Amniotic stem cell (primary cell): Measurements from ENCODE around the gene SCYL2.
"Not testable (repeated sequence)": the region's sequence is repeated elsewhere in the genome, so short reads cannot be mapped to it uniquely, and the experiment has no call there.

Experiments
- DNase-seq: peaks from one replicate; lab custom pipeline; 2025; lab: John Stamatoyannopoulos, UW

Gene SCYL2

DNA sequence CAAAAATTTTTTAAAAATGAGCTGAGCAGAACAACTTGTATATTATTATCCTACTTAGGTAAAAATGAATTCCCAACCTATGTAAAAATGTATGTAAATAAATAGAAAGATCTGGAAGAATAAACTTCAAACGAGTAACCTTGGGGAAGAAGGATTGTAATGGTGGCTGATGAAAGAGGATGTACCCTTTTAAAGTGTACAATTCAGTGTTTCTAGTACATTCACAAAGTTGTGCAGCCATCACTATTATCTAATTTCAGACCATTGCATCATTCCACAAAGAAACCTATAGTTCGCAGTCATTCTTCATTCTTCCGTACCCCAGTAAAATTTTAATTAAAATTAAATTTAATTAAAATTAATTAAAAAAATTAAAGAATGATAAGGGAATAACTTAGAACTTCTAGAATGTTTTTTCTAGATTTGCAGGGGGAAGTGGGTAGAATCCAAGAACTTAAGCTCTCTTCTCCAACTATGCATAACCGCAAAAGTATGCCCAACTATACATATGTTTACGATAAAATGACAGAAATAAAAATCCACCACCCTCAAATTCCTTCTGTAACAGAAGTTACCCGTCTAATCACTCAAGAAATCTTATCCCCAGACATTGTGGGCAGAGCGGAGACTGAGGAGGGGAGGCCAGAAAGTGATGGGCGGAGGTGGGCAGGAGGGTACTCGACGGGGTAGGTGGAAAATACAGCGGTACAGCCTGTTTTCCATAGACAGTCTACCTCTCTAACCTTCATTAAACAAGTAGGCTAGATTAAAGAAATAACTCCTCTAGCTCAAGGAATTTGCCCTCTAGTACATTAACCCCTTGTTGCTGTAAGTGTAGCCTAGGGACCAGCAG lies 1.0 kb upstream of the SCYL2 start:
- no peak for DNase-seq

DNA sequence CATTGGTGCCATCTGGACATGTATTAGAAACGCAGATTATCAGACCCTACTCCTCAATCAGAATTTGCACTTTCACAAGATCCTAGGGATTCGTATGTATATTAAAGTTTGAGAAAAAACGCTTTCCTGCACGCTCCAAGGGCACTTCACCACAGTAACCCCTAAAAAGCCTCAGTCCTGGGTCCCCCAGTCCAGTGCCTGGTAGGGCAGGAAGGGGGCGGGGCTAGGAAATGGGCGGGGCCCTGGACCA lies 467 bp upstream of the SCYL2 start:
- no peak for DNase-seq

GRCh38 chr12:100267603-100268281 lies 765 bp downstream of the SCYL2 start:
- no peak for DNase-seq

GRCh38 chr12:100268835-100269564 lies 2.0 kb downstream of the SCYL2 start:
- DNase-seq = no peak

- no peak for DNase-seq
Observed at GRCh38 chr12:100273782-100274181, 6.8 kb downstream of the SCYL2 start.

DNA sequence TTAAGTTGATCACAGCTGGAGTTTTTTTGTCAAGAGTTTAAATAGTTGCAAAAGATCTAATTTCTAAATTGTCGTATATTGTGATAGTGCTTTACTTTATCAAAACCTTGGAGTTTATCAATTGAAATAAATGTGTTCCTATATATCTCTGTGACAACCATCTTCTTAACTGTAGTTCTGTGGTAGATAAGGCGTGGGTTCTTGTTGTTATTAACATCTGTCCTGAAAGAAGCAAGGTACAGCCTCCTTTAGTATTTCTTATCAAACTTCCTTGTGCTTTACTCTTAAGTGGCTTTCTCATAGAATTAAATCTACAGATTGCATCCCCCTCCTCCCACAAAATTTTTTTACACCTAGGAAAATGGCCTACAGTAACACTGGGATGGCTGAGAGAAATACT lies 7.3 kb downstream of the SCYL2 start:
- DNase-seq = no peak

DNA sequence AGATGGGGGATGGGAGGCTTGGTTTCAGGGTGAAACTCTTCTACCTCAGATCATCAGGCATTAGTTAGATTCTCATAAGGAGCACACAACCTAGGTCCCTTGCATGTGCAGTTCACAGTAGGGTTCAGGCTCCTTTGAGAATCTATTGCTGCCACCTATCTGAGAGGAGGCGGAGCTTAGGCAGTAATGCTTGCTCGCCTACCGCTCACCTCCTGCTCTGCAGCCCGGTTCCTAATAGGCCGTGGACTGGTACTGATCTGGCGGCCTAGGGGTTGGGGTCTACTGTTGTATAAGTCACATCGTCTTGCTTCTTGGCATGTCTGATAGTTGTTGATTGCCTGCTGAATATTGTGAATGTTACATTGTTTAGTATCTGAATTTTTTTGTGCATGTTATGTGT lies 12.2 kb downstream of the SCYL2 start:
- no peak for DNase-seq

DNA sequence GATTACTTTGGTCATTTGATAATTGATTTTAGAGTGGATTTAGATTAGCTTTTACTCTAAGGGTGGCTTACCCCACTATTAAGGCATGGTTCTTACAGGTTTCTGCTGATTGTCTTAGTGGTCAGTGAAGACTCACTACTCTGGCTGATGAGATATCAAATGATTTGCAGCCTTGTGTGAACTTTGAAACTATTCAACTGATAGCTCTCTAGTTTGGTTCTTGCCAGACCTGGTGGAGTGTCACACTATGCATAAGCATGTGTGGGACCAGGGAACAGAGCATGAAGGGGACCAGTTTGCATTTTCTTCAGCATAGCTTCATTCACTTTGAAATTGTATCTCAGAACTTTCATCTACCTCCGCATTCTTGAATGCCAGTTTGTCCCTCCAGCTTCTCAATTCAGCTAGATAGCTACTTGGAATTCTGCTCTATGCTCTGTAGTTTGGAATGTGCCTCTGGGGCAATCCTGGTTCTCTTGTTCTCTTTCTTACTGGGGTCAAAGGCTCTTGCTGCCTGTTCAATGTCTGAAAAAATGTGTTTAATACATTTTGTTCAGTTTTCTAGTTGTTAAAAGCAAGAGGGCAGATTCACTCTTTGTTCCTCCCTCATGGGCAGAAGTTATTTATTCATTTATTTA lies 12.7 kb downstream of the SCYL2 start:
- DNase-seq = no peak

- not testable (repeated sequence) for DNase-seq
Observed at GRCh38 chr12:100284556-100284955, 17.6 kb downstream of the SCYL2 start.

GRCh38 chr12:100289038-100289437 lies 22.1 kb downstream of the SCYL2 start:
- DNase-seq = no peak

DNA sequence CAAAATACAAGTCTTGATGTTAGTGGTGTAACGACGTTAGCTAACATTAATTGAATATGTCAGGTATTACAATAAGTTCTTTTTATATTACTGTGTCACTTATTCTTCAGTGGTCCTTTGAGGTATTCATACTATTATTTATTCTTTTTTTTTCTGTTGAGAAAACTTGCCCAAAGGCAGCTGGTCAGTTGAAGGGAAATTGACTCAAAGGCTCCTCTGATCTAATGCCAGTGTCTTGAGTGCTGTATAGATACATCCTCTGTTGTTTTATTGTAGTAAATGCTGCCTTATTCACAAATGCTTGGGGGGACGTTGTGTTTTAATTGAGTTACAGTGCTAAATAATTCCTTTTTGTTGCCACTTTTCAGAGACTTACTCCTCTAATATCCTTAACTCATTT lies 23.0 kb downstream of the SCYL2 start:
- no peak for DNase-seq

DNA sequence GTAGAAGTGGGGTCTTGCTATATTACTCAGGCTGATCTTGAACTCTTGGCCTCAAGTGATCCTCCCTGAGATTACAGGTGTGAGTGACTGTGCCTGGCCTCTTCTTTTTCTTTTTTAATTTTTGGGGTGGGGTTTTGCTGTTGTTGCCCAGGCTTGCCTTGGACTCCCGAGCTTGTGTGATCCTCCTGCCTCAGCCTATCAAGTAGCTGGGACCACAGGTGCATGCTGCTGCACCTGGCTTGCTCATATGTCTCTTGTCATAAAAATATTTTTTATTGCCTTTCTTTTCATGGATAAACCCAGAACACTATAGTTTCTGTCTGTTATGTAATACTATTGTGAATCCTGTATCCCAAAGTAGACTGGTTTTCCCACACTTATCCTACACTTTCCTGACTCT lies 26.0 kb downstream of the SCYL2 start:
- DNase-seq = no peak

DNA sequence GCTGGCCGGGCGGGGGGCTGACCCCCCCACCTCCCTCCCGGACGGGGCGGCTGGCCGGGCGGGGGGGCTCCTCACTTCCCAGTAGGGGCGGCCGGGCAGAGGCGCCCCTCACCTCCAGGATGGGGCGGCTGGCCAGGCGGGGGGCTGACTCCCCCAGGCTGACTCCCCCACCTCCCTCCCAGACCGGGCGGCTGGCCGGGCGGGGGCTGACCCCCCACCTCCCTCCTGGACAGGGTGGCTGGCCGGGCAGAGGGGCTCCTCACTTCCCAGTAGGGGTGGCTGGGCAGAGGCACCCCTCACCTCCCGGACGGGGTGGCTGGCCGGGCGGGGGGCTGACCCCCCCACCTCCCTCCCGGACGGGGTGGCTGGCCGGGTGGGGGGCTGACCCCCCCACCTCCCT lies 27.4 kb downstream of the SCYL2 start:
- not testable (repeated sequence) for DNase-seq

GRCh38 chr12:100295764-100296555 lies 29.0 kb downstream of the SCYL2 start:
- peak; percentile 16 for DNase-seq

DNA sequence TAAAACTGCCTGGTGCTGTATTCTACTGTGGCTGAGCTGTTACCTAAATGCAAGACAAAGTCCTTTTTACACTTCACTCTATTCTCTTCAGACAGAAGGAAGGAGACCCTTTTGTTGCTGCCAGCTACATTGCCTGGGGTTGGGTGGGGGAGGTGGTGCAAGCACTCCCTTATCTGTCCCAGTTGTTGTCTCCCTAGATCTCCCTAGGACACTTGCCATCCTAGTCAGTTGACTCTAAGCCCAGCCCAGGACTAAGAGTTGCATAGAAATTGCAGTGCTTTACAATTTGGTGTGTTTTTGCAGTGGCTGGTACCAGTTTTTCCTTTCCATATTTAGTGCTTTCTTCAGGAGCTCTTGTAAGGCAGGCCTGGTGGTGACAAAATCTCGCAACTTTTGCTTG lies 35.1 kb downstream of the SCYL2 start:
- no peak for DNase-seq

DNA sequence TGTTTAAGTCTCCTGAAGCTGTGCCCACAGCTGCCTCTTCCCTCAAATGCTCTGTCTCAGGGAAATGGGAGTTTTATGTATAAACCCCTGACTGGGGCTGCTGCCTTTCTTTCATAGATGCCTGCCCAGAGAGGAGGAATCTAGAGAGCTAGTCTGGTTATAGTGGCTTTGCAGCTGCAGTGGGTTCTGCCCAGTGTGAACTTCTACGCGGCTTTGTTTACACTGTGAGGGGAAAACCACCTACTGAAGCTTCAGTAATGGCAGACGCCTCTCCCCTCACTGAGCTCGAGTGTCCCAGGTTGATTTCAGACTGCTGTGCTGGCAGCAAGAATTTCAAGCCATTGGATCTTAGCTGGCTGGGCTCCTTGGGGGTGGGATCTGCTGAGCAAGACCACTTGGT lies 36.9 kb downstream of the SCYL2 start:
- DNase-seq = no peak

GRCh38 chr12:100304334-100304733 lies 37.4 kb downstream of the SCYL2 start:
- DNase-seq = not testable (repeated sequence)

- not testable (repeated sequence) for DNase-seq
Observed at GRCh38 chr12:100308138-100308537, 41.2 kb downstream of the SCYL2 start.

DNA sequence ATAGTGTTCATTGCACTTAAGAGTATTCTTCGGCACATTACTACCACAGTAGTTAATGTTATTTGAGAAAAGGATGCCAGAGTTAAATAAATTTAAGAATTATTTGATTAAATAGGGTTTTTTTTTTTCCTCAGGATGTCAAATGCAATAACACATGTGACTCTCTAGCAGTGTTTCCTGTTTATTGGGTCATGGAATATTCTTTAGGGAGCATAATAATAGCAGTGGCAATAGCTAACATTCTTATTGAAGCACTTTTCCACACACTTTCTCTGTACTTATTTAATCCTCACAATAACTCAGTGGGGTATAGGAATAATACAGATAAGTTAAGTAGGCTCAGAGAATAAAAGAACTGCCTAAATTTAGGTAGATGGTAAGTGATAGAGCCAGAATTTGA lies 44.3 kb downstream of the SCYL2 start:
- DNase-seq = no peak

DNA sequence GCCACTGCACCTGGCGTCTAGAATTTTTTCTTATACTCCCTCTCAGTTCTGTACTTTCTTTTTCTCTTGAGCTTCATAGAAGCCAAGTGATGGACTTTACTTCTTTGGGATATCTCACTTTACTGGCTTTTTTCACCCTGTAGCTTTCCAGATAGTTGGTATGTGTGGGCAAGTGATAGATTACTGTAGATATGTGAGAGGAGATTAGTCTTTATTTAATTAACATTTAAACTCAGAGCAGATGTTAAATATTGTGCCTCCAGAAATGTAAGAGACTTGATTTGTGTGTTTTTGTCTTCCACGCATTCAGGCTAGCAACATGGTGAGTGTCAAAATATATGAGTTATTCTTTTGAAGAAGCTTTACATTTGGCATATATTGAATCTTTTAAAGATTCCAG lies 50.4 kb downstream of the SCYL2 start:
- DNase-seq = no peak

- no peak for DNase-seq
Observed at GRCh38 chr12:100324498-100324897, 57.5 kb downstream of the SCYL2 start.

DNA sequence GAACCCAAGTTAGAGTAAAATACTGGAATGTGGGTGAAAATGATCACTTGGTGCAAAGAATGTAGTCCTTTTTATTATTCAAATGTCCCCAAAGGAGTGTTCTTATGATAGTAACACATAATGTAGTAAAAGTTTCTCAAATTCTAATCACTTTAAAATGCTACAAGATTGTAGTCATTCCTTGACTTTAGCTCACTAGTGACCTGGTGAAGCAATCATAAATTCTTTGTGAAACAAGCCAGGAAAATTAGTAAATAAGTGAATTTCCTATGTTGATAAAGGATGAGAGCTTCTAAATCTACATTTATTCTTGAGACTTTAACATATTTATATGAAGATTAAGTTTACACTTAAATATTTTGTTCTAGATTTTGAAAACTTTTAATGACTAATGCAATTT lies 59.2 kb downstream of the SCYL2 start:
- no peak for DNase-seq
